Lower lobe of right lung (tissue), 2 donors: ENCODE results near the gene MICAL1. TPM values are rescaled to one million over a fixed set of nuclear protein-coding genes. Genes with fewer than 3 reads are reported as not detected.

Experiments
- ATAC-seq, 2 donors: fragments of 200-7000 bp; cut with Tn5 transposase; one replicate each; pipeline ENCODE4 v1.9.1; 2020 to 2022; ENCODE audit warnings: mild to moderate bottlenecking in 2 of 2, moderate library complexity in 2 of 2
- DNase-seq: peaks from one replicate; pipeline ENCODE4 v3.0.0-alpha.2; 2020
- H3K27ac ChIP-seq: fragments of 200-600 bp; one replicate; pipeline ENCODE4 v1.8.0; 2022
- H3K27me3 ChIP-seq: fragments of 200-600 bp; one replicate; pipeline ENCODE4 v1.8.0; 2022; ENCODE audit warnings: low read depth
- H3K36me3 ChIP-seq: fragments of 200-600 bp; one replicate; pipeline ENCODE4 v1.8.0; 2022; ENCODE audit warnings: mild to moderate bottlenecking
- H3K4me1 ChIP-seq: fragments of 200-600 bp; one replicate; pipeline ENCODE4 v1.8.0; 2022
- H3K4me3 ChIP-seq: fragments of 200-600 bp; one replicate; pipeline ENCODE4 v1.8.0; 2022; ENCODE audit warnings: mild to moderate bottlenecking
- H3K9me3 ChIP-seq: fragments of 200-600 bp; one replicate; pipeline ENCODE4 v1.8.0; 2022
- CTCF ChIP-seq: fragments of 200-600 bp; IDR thresholded peaks from one replicate; pipeline ENCODE4 v1.8.0; 2022; ENCODE audit warnings: antibody characterized with exemption, mild to moderate bottlenecking
- intact Hi-C: fragments of 100-400 bp; cut with DNase I; formaldehyde crosslinking; loops from one replicate; pipeline ENCODE4 v1.11.0; 2022
- total RNA-seq: library from RNA; stranded (reverse); fragmentation: NEBNext Ultra II Directional; extraction: Animal tissue kit (Norgen Biotek cat#: 25700); gene quantifications from one replicate; pipeline ENCODE4 v1.2.1, GENCODE V29; 2021
- donor health status: DM: no; HTN: yes; CAD: no; lungs with severe emphysema.

The MICAL1 gene
- total RNA-seq, 1 donor from 2014 or later: 79.4 TPM

- H3K27ac ChIP-seq: no peak overlapping the region
- DNase-seq (no peak), ATAC-seq (no peak)
- H3K9me3 ChIP-seq: no peaks in the 10 kb centered on the region
- no peak for TF ChIP-seq CTCF
- peaks cover 83% of the 10 kb centered on the region for H3K36me3 ChIP-seq
- peaks cover 38% of the 10 kb centered on the region for H3K4me1 ChIP-seq
- intact Hi-C loops: no loop called here
- no peak overlapping the region for H3K4me3 ChIP-seq
- no peaks in the 10 kb centered on the region for H3K27me3 ChIP-seq
Observed at GRCh38 chr6:109474995-109475394, 19.4 kb upstream of the MICAL1 start.

GRCh38 chr6:109473120-109473519 is 17.5 kb upstream of the MICAL1 start:
- Histone ChIP-seq H3K4me3 (no peak overlapping the region), H3K36me3 (peaks cover 98% of the 10 kb centered on the region), H3K27me3 (no peaks in the 10 kb centered on the region), H3K27ac (no peak overlapping the region), H3K4me1 (peaks cover 19% of the 10 kb centered on the region), H3K9me3 (no peaks in the 10 kb centered on the region)
- ATAC-seq: no peak
- DNase-seq: no peak
- intact Hi-C loops: no loop called here
- TF ChIP-seq CTCF: no peak

DNA sequence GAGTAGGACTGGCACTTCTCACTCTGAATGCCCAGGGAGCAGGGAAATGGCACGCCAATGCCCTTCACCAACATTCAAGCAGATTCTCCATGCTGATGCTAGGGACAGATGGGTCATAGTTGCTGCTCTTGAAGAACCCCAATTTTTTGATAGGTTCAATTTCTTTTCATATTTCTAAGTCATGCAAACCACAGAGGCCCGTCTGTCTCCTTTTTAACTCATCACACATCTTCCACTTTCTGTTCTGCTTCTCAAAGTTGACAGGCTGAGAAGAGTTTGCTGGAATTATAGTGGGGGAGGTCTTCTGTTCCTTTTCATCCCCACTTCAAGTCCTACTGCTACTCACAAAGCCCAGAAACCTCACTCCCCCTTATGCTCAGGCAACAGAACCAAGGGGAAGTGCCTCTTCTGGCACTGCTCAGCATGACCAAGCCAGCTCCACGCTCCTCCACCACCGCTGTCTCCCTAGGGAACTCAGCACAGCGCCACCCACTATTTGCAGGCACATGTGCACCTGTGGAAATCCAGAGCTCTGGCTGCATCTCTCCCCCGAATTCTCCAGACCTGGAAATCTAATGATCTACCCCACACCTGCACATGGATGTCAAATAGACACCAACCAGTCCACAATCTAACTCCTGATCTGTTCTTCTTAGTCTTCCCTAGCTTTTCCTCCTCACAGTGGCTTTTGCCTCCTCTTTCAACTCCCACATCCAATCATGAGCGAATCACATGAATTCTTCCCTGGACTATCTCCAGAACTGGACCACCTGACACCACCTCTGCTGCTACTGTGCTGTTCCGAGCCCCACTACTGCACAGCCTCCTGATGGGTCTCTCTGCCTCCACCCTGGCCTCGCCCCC is 16.8 kb upstream of the MICAL1 start:
- DNase-seq (no peak), ATAC-seq (no peak)
- TF ChIP-seq CTCF: no peak
- Histone ChIP-seq H3K9me3 (no peaks in the 10 kb centered on the region), H3K27ac (no peak overlapping the region), H3K4me3 (no peak overlapping the region), H3K27me3 (no peaks in the 10 kb centered on the region), H3K36me3 (peaks cover 92% of the 10 kb centered on the region), H3K4me1 (peaks cover 12% of the 10 kb centered on the region)
- intact Hi-C loops: no loop called here

DNA sequence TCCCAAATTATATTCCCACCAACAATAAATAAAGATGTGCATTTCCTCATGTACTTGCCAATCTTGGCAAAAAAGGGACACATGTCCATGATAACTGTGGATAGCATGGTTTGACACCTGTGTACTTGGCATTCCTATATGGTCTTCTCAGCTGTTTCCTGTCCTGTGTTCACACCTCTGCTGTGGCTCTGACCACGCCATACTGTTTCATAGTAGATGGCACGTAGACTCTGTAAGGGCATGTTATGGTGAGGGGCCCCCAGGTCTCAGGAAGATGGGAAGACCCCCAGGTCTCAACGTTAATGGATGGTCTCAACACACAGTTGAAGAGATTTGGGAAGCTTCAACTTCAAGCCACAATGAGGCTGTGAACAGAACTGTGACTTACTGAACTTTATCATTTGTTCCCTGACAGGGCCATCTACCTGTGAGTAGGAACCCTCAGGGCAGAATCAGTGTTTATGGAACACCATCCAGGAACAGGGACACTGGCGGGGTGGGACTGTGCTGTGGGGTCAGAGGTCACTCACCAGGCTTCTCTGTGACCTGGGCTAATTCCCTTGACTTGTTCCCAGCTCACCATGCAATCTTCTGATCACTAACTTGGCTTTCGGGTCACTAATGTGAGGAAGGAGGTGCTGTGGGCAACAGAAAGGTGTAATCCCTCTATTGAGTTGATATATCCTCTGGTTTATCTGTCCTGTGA is 15.7 kb upstream of the MICAL1 start:
- Histone ChIP-seq H3K4me3 (no peak overlapping the region), H3K27ac (no peak overlapping the region), H3K4me1 (peaks cover 5% of the 10 kb centered on the region), H3K9me3 (no peaks in the 10 kb centered on the region), H3K36me3 (peaks cover 95% of the 10 kb centered on the region), H3K27me3 (no peaks in the 10 kb centered on the region)
- intact Hi-C loops: no loop called here
- no peak for ATAC-seq
- no peak for DNase-seq
- TF ChIP-seq CTCF: no peak

GRCh38 chr6:109469591-109470189 is 14.1 kb upstream of the MICAL1 start:
- H3K27ac ChIP-seq: no peak overlapping the region
- no peak for DNase-seq
- intact Hi-C loops: no loop called here
- H3K9me3 ChIP-seq: no peaks in the 10 kb centered on the region
- peaks cover 92% of the 10 kb centered on the region for H3K36me3 ChIP-seq
- no peak overlapping the region for H3K4me3 ChIP-seq
- ATAC-seq: no peak
- no peaks in the 10 kb centered on the region for H3K27me3 ChIP-seq
- H3K4me1 ChIP-seq: peaks cover 9% of the 10 kb centered on the region
- TF ChIP-seq CTCF: no peak
